Measurements from ENCODE around the gene C11orf68. TPM values are rescaled to one million over a fixed set of nuclear protein-coding genes. Genes with fewer than 3 reads are reported as not detected.

Gene C11orf68
- total RNA-seq, 2 experiments from 2014 or later, result 27.5 to 37.8 TPM

DNA sequence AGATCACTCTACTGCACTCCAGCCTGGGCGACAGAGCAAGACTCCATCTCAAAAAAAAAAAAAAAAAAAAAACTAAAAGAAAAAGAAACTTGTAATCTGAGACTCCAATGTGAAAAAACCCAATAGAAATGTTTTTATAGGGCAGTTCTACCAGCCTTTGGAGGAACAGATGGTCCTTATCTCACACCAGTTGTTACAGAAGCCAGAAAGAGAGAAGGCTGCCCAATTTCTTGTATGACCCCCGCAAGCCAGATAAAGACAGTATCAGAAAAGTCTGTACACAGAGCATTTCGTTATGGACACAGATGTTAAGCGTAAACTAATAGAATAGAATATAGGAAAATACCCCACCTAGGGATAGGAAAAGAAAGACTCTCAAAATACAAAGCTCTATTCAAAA, 15.2 kb upstream of the C11orf68 start:
- peaks cover 27% of the 10 kb centered on the region for H3K4me1 Mint-ChIP-seq
- CTCF ChIA-PET, result interaction anchor here (0.7 to 3.9 kb wide), 4 partner anchors 16 to 73 kb away, joined by 3 to 18 read pairs (median 7); partner anchors contain the start of gene FIBP
- no peak for ATAC-seq

DNA sequence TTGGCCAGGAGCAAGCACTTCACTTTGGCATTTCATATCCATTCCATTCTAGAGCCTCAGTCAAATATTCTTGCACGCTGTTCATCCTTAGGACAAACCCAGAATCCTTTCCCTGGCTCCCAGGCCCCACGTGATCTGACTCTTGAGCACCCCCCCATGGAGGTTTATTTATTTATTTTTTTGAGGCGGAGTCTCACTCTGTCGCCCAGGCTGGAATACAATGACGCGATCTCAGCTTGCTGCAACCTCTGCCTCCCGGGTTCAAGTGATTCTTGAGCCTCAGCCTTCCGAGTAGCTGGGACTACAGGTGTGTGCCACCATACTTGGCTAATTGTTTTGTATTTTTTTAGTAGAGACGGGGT, 13.7 kb upstream of the C11orf68 start:
- ATAC-seq, result no peak
- no peak for DNase-seq
- Mint-ChIP-seq H3K36me3 (peaks cover 2% of the 10 kb centered on the region), H3K27me3 (peaks cover 6% of the 10 kb centered on the region), H3K4me3 (no peak overlapping the region), H3K27ac (no peak overlapping the region), H3K4me1 (peaks cover 41% of the 10 kb centered on the region), H3K9me3 (ENCODE audit: low read depth) (no peaks in the 10 kb centered on the region)
- CTCF ChIA-PET, result interaction anchor here (0.6 to 3.9 kb wide), 14 partner anchors 10 to 186 kb away, joined by 3 to 18 read pairs (median 3); partner anchors contain the start of genes CCDC85B and SART1

More for the DNA sequence above, 15.2 kb upstream of the C11orf68 start:
- no peaks in the 10 kb centered on the region for H3K9me3 Mint-ChIP-seq (ENCODE audit: low read depth)
- no peak overlapping the region for H3K27ac Mint-ChIP-seq
- H3K36me3 Mint-ChIP-seq, result peaks cover 2% of the 10 kb centered on the region
- H3K4me3 Mint-ChIP-seq, result no peak overlapping the region
- peaks cover 8% of the 10 kb centered on the region for H3K27me3 Mint-ChIP-seq
- DNase-seq, result no peak

DNA sequence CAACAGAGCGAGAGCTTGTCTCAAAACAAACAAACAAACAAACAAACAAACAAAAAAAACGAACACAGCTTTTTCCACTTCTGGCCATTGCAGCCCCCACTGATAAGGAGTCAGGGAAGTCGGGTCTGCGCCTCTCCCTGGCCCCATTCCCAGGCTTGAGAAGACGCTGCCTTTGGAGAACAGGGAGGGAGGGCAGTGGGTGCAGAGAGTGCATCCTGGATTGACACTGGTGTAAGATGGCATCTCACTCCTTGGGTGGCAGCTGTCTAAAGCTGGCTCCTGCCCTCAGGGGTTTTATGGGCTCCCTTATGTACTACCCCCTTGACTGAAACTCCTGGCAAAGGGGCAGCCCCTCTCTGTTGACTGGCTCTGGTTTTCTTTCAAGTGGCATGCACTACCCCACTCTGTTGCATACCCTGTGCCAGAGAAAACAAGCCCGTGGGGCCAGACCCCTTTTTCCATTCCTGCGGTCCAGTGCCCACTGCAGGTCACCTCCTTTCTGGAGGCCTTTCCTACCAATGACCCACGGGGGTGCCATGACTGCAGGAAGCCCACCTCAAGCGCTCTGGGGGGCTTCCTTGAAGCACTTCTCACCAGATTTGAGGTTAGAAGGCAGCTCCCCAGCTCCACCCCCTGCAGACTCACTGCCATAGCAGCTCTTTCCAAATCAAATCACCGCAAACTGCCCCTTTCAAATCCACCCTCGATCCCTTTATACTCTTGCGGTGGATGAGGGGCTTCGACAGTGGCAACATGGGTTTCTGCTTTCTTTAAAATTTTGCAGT, 13.1 kb upstream of the C11orf68 start:
- H3K36me3 Mint-ChIP-seq, result peaks cover 4% of the 10 kb centered on the region
- H3K4me1 Mint-ChIP-seq, result peaks cover 47% of the 10 kb centered on the region
- ATAC-seq (no peak), DNase-seq (no peak)
- peak overlapping the region; percentile 71 for H3K27ac Mint-ChIP-seq
- H3K9me3 Mint-ChIP-seq (ENCODE audit: low read depth), result no peaks in the 10 kb centered on the region
- CTCF ChIA-PET, result interaction anchor here (0.6 to 3.9 kb wide), 14 partner anchors 9 to 187 kb away, joined by 3 to 18 read pairs (median 4); partner anchors contain the start of genes CCDC85B, FIBP and SART1
- no peak overlapping the region for H3K4me3 Mint-ChIP-seq
- H3K27me3 Mint-ChIP-seq, result peaks cover 2% of the 10 kb centered on the region

DNA sequence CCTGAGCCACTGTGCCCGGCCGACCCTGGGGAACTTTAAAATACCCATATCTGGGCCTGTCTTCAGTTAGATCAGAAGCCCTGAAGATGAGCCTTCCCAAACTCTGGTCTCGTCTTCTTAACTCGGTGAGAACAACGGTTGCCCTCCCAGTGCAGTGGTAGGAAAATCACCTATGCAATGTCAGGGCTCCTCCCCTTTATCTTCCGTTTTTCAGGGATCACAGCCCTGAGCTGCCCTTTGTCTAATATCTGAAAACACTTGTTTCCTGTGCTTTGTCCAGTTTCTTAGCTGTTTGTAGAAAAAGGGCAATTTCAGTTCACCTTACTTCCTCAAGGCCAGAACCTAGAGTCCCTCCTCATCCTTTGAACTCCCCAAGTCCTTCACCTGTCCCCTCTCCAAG, 9.8 kb upstream of the C11orf68 start:
- peak overlapping the region; percentile 99 for H3K27ac Mint-ChIP-seq
- H3K4me3 Mint-ChIP-seq, result peak overlapping the region; percentile 71
- DNase-seq (no peak), ATAC-seq (peak; percentile 10)
- peaks cover 7% of the 10 kb centered on the region for H3K36me3 Mint-ChIP-seq
- CTCF ChIA-PET, result interaction anchor here (0.7 to 3.8 kb wide), 10 partner anchors 8 to 127 kb away, joined by 3 to 30 read pairs (median 4); partner anchors contain the start of genes CCDC85B and FIBP
- no peaks in the 10 kb centered on the region for H3K27me3 Mint-ChIP-seq
- peaks cover 53% of the 10 kb centered on the region for H3K4me1 Mint-ChIP-seq
- no peaks in the 10 kb centered on the region for H3K9me3 Mint-ChIP-seq (ENCODE audit: low read depth)

DNA sequence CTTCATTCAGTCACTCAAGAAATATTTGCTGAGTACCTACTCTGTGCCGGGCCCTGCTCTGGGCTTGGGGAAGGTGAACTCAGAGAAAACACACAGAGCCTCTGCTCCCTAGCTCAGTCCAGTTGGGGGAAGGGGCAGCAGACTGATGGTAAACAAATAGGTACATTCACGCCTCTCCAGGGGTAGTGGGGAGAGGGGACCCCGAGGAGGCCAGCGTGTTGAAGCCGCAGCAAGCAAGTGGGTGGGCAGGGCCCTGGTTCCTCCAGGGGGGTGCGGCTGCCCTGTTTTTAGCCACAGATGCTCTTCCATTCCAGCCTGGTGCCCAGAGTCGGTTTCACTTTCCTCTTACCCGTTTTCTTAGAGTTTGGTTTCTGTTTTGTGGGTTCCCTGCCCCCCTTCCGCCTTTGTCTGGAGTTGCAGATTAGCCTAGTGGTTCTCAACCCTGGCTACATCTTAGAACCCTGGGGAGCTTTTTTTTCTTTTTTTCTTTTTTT, 9.1 kb upstream of the C11orf68 start:
- DNase-seq (peak; percentile 93), ATAC-seq (peak; percentile 89)
- H3K4me3 Mint-ChIP-seq, result peak overlapping the region; percentile 71
- no peaks in the 10 kb centered on the region for H3K9me3 Mint-ChIP-seq (ENCODE audit: low read depth)
- CTCF ChIA-PET, result interaction anchor here (0.7 to 3.8 kb wide), 12 partner anchors 8 to 127 kb away, joined by 3 to 30 read pairs (median 4); partner anchors contain the start of genes CCDC85B and FIBP
- H3K27ac Mint-ChIP-seq, result peak overlapping the region; percentile 99
- H3K4me1 Mint-ChIP-seq, result peaks cover 55% of the 10 kb centered on the region
- H3K36me3 Mint-ChIP-seq, result peaks cover 11% of the 10 kb centered on the region
- H3K27me3 Mint-ChIP-seq, result no peaks in the 10 kb centered on the region

DNA sequence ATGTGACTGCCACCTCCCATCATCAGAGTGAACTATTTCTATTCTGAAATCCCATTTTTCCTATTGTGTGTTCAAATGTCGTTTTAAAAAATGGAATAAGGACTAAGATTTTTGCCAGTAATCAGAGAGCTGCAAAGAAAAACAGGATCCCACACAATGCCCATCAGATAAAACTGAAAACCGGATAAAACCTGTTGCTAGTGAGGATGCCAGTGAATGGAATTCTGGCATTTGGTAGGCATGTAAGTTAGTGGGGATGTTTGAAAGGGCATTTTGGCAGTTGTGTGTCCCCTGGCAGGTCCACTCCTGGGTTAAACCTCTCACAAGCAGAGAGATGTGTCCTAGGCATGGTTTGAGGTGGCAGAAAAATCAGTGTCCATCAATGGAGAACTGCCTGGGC, 6.5 kb upstream of the C11orf68 start:
- CTCF ChIA-PET, result interaction anchor here (1.3 kb wide), 2 partner anchors 37 to 40 kb away, joined by 4 to 5 read pairs; partner anchors contain the start of gene FIBP
- no peak for DNase-seq
- H3K4me3 Mint-ChIP-seq, result no peak overlapping the region
- no peaks in the 10 kb centered on the region for H3K27me3 Mint-ChIP-seq
- H3K9me3 Mint-ChIP-seq (ENCODE audit: low read depth), result no peaks in the 10 kb centered on the region
- H3K4me1 Mint-ChIP-seq, result peaks cover 45% of the 10 kb centered on the region
- H3K27ac Mint-ChIP-seq, result peak overlapping the region; percentile 57
- no peak for ATAC-seq
- peaks cover 26% of the 10 kb centered on the region for H3K36me3 Mint-ChIP-seq

DNA sequence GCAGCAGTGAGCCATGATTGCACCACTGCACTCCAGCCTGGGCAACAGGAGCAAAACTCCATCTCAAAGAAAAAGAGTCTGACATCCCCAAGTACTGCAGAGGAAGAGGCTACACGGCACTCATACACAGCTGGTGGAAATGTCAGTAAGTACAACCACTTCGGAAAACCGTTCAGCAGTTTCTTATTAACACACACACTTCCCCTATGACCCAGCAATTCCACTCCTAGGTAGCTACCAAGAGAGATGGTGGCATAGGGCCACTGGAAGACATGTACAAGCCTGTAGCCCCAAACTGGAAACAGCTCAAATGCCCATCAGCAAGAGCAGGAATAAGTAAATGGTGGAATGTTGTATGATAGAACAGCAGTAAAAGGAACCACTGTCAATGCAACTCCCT, 3.7 kb upstream of the C11orf68 start:
- CTCF ChIA-PET, result interaction anchor here (0.8 to 4.9 kb wide), 6 partner anchors 10 to 63 kb away, joined by 3 to 26 read pairs (median 4); partner anchors contain the start of genes CCDC85B and FIBP
- Mint-ChIP-seq H3K9me3 (ENCODE audit: low read depth) (no peaks in the 10 kb centered on the region), H3K4me3 (no peak overlapping the region), H3K36me3 (peaks cover 26% of the 10 kb centered on the region), H3K27ac (peak overlapping the region; percentile 29), H3K27me3 (no peaks in the 10 kb centered on the region), H3K4me1 (peaks cover 33% of the 10 kb centered on the region)
- no peak for DNase-seq
- ATAC-seq, result no peak

- Mint-ChIP-seq H3K4me1 (peaks cover 32% of the 10 kb centered on the region), H3K27ac (peak overlapping the region; percentile 16), H3K4me3 (peak overlapping the region; percentile 43), H3K9me3 (ENCODE audit: low read depth) (no peaks in the 10 kb centered on the region), H3K27me3 (no peaks in the 10 kb centered on the region), H3K36me3 (peaks cover 28% of the 10 kb centered on the region)
- DNase-seq, result no peak
- ATAC-seq, result no peak
- CTCF ChIA-PET, result interaction anchor here (0.7 to 4.9 kb wide), 8 partner anchors 9 to 62 kb away, joined by 3 to 26 read pairs (median 3); no protein-coding TSS in a partner anchor
Observed at GRCh38 chr11:65921876-65922275, 3.0 kb upstream of the C11orf68 start.

GRCh38 chr11:65921033-65921555, 2.2 kb upstream of the C11orf68 start:
- peak overlapping the region; percentile 94 for H3K4me3 Mint-ChIP-seq
- no peaks in the 10 kb centered on the region for H3K27me3 Mint-ChIP-seq
- no peak for ATAC-seq
- H3K36me3 Mint-ChIP-seq, result peaks cover 29% of the 10 kb centered on the region
- CTCF ChIA-PET, result interaction anchor here (0.7 to 4.9 kb wide), 6 partner anchors 10 to 39 kb away, joined by 3 to 26 read pairs (median 3); no protein-coding TSS in a partner anchor
- no peak for DNase-seq
- H3K4me1 Mint-ChIP-seq, result peaks cover 37% of the 10 kb centered on the region
- no peak overlapping the region for H3K27ac Mint-ChIP-seq
- H3K9me3 Mint-ChIP-seq (ENCODE audit: low read depth), result no peaks in the 10 kb centered on the region

DNA sequence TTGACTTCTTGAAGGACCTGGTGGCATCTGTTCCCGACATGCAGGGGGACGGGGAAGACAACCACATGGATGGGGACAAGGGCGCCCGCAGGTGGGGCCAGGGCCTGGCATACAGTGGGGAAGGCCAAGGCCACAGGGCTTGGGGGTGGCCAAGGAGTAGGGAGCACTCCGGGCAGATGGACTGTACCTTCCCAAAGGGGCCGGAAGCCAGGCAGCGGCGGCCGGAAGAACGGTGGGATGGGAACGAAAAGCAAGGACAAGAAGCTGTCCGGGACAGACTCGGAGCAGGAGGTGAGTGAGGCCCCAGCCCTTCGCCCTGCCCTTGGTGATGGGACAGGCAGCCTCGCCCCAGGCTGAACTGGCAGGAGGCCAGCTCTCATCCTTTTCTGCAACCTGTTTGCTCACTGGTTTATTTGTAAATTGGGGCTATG, 1.5 kb upstream of the C11orf68 start:
- no peak for ATAC-seq
- H3K4me1 Mint-ChIP-seq, result peaks cover 35% of the 10 kb centered on the region
- H3K36me3 Mint-ChIP-seq, result peaks cover 29% of the 10 kb centered on the region
- CTCF ChIA-PET, result interaction anchor here (1.2 to 4.9 kb wide), 3 partner anchors 8 to 35 kb away, joined by 3 to 26 read pairs (median 3); no protein-coding TSS in a partner anchor
- no peaks in the 10 kb centered on the region for H3K27me3 Mint-ChIP-seq
- H3K4me3 Mint-ChIP-seq, result peak overlapping the region; percentile 94
- H3K9me3 Mint-ChIP-seq (ENCODE audit: low read depth), result no peaks in the 10 kb centered on the region
- H3K27ac Mint-ChIP-seq, result peak overlapping the region; percentile 88
- DNase-seq, result no peak

GRCh38 chr11:65919573-65920371, 910 bp upstream of the C11orf68 start:
- no peaks in the 10 kb centered on the region for H3K9me3 Mint-ChIP-seq (ENCODE audit: low read depth)
- peaks cover 28% of the 10 kb centered on the region for H3K36me3 Mint-ChIP-seq
- DNase-seq, result peak; percentile 77
- peak; percentile 57 for ATAC-seq
- peak overlapping the region; percentile 94 for H3K4me3 Mint-ChIP-seq
- CTCF ChIA-PET, result interaction anchor here (1.2 to 4.9 kb wide), 2 partner anchors 8 to 35 kb away, joined by 3 to 26 read pairs; no protein-coding TSS in a partner anchor
- H3K4me1 Mint-ChIP-seq, result peaks cover 38% of the 10 kb centered on the region
- peak overlapping the region; percentile 88 for H3K27ac Mint-ChIP-seq
- no peaks in the 10 kb centered on the region for H3K27me3 Mint-ChIP-seq

DNA sequence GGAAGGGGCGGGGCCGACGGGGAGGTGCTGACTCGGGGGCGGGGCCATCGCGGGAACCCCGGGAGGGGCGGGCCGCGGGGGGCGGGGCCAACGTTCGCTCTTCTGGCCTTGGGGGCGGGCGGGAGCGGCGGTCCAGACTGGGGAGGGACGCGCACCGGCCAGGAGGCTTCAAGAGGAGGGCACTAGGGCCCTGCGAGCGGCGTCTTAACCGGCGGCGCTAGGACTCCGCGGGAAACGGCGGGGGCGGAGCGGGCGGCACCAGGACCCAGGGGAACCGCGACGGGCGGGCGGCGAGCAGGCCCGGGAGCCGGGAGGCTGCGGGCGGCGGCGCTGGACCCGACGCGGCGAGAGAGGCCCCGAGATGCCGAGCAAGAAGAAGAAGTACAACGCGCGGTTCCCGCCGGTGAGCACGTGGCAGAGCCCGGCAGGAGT, 295 bp upstream of the C11orf68 start, which contains the start of gene DRAP1:
Gene DRAP1, plus strand, starts transcription at position 286 of the 432 bp plus-strand sequence. Its CDS starts 76 bp downstream, at position 362.
- DNase-seq, result peak; percentile 99
- Mint-ChIP-seq H3K27me3 (no peaks in the 10 kb centered on the region), H3K27ac (peak within 1 kb of the TSS; percentile 88), H3K4me1 (peaks cover 40% of the 10 kb centered on the region), H3K9me3 (ENCODE audit: low read depth) (no peaks in the 10 kb centered on the region), H3K36me3 (peaks cover 30% of the 10 kb centered on the region), H3K4me3 (peak within 1 kb of the TSS; percentile 94)
- CTCF ChIA-PET, result interaction anchor here (1.6 to 4.9 kb wide), 3 partner anchors 25 to 35 kb away, joined by 4 to 26 read pairs (median 10); no protein-coding TSS in a partner anchor
- ATAC-seq, result peak; percentile 93

All from activated CD8-positive, alpha-beta memory T cell treated with anti-CD3 and anti-CD28 coated beads, Interleukin-2, amount 10 ng/mL, durations not matched to agents 7 days and 5 days (primary cell).